ENCODE measurements around the gene RABGGTB.

DNA sequence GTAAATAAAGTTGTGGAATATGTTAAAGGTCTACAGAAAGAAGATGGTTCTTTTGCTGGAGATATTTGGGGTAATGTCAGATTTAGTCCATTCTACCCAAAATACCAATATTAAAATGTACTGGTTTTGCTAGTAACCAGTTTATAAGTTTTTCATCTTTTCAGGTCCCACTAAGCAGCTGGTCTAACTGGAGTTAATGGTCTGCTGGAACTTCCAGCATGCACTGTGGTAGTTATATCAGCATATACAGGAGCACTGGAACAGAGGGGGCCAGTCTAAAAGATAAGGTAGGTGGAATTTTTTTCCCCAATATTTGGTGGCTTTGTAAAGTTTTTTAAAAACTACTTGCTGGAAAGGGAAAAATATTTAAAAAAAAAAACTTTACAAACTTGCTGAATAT is 3.9 kb downstream of the RABGGTB start:
- no peak for TF ChIP-seq CTCF (IDR thresholded peaks at IDR 0.05; ENCODE audit: low read depth, low read length, missing input control)
- TF ChIP-seq MAX (IDR thresholded peaks at IDR 0.05) = no peak
- TF ChIP-seq TAF1 (conservative IDR thresholded peaks at IDR 0.05) = no peak
- TF ChIP-seq YY1 (IDR thresholded peaks at IDR 0.05) = no peak
- TF ChIP-seq, protein P1, sequence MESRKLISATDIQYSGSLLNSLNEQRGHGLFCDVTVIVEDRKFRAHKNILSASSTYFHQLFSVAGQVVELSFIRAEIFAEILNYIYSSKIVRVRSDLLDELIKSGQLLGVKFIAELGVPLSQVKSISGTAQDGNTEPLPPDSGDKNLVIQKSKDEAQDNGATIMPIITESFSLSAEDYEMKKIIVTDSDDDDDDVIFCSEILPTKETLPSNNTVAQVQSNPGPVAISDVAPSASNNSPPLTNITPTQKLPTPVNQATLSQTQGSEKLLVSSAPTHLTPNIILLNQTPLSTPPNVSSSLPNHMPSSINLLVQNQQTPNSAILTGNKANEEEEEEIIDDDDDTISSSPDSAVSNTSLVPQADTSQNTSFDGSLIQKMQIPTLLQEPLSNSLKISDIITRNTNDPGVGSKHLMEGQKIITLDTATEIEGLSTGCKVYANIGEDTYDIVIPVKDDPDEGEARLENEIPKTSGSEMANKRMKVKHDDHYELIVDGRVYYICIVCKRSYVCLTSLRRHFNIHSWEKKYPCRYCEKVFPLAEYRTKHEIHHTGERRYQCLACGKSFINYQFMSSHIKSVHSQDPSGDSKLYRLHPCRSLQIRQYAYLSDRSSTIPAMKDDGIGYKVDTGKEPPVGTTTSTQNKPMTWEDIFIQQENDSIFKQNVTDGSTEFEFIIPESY (IDR thresholded peaks at IDR 0.05) = no peak
- no peak for TF ChIP-seq REST (IDR thresholded peaks at IDR 0.05)
- TF ChIP-seq RAD21 (IDR thresholded peaks at IDR 0.05) = no peak
- TF ChIP-seq JUND (IDR thresholded peaks at IDR 0.05) = no peak
- no peak for TF ChIP-seq RXRA (IDR thresholded peaks at IDR 0.05)
- TF ChIP-seq GABPA (IDR thresholded peaks at IDR 0.05 in 1 of 2, conservative IDR thresholded peaks at IDR 0.05 in 1 of 2) = no peak
- TF ChIP-seq SP1 (IDR thresholded peaks at IDR 0.05) = no peak
- no peak for TF ChIP-seq EGR1 (IDR thresholded peaks at IDR 0.05; ENCODE audit: low read depth in 2 of 2)

Data from liver (tissue), 3 donors.